Ascending aorta (tissue), 2 donors: Measurements from ENCODE around the gene CYP26A1. TPM values are rescaled to one million over a fixed set of nuclear protein-coding genes. Genes with fewer than 3 reads are reported as not detected.
A peak's percentile ranks its signal among the peaks of the same experiment; 100 is the strongest.

Source experiments
- DNase-seq, 2 donors: peaks; one replicate each; pipeline ENCODE4 v3.0.0-alpha.2; 2019; ENCODE audit warnings: low spot score in 2 of 2
- H3K27ac ChIP-seq, 2 donors: fragments of 200-600 bp; sonication (generic); one replicate each; pipeline ENCODE4 v1.5.1; 2016 to 2017; ENCODE audit warnings: mild to moderate bottlenecking in 1 of 2
- H3K27me3 ChIP-seq: fragments of 200-600 bp; sonication (generic); one replicate; pipeline ENCODE4 v1.5.1; 2017
- H3K36me3 ChIP-seq, 2 donors: fragments of 200-600 bp; sonication (generic); one replicate each; pipeline ENCODE4 v1.5.1; 2016
- H3K4me1 ChIP-seq, 2 donors: fragments of 200-600 bp; sonication (generic); one replicate each; pipeline ENCODE4 v1.5.1; 2016 to 2017; ENCODE audit warnings: mild to moderate bottlenecking in 1 of 2
- H3K4me3 ChIP-seq, 2 donors: fragments of 200-600 bp; sonication (generic); one replicate each; pipeline ENCODE4 v1.5.1; 2016 to 2017; ENCODE audit warnings: mild to moderate bottlenecking in 1 of 2
- H3K9me3 ChIP-seq, 2 donors: fragments of 200-600 bp; sonication (generic); one replicate each; pipeline ENCODE4 v1.5.1; 2016
- CTCF ChIP-seq, 3 experiments: fragments of 200-600 bp in 2 of 3; fragments of 450-650 bp in 1 of 3; sonication (generic) in 2 of 3; IDR thresholded peaks; one replicate each; pipeline ENCODE4 v1.5.1; 2016 to 2019; ENCODE audit warnings: antibody characterized with exemption in 3 of 3, mild to moderate bottlenecking in 1 of 3, moderate library complexity in 1 of 3
- intact Hi-C: fragments of 100-400 bp; cut with DNase I; formaldehyde crosslinking; loops from one replicate; pipeline ENCODE4 v1.15.1; 2023
- total RNA-seq: library from RNA; depleted of rRNA; stranded (reverse); fragments of >200 nt; gene quantifications from one replicate; pipeline ENCODE4 v1.1.0, GENCODE V29; 2016

The CYP26A1 gene
- total RNA-seq, 1 donor from 2014 or later = not detected

GRCh38 chr10:93062514-93063143, 11.1 kb upstream of the CYP26A1 start:
- Histone ChIP-seq H3K9me3 (no peaks in the 10 kb centered on the region), H3K4me3 (peak overlapping the region; percentile 40 to 59), H3K36me3 (no peaks in the 10 kb centered on the region), H3K27me3 (no peaks in the 10 kb centered on the region), H3K4me1 (peaks cover 13 to 16% of the 10 kb centered on the region in 2 donors), H3K27ac (no peak overlapping the region)
- intact Hi-C loops = loop anchor here (5.0 kb wide), 1 partner anchor 55 kb away; no protein-coding TSS in a partner anchor
- DNase-seq = no peak
- TF ChIP-seq CTCF (IDR thresholded peaks at IDR 0.05) = peak in 1 of 3 experiments; percentile 48

- H3K27ac ChIP-seq = no peak overlapping the region
- H3K9me3 ChIP-seq = no peaks in the 10 kb centered on the region
- H3K4me3 ChIP-seq = peak overlapping the region; percentile 40 to 59
- no peaks in the 10 kb centered on the region for H3K27me3 ChIP-seq
- no peak for DNase-seq
- intact Hi-C loops = loop anchor here (5.0 kb wide), 1 partner anchor 56 kb away; no protein-coding TSS in a partner anchor
- TF ChIP-seq CTCF (IDR thresholded peaks at IDR 0.05) = no peak
- no peaks in the 10 kb centered on the region for H3K36me3 ChIP-seq
- H3K4me1 ChIP-seq = peaks cover 13 to 22% of the 10 kb centered on the region in 2 donors
These were observed 10.3 kb upstream of the CYP26A1 start for GRCh38 chr10:93063144-93063976.

- TF ChIP-seq CTCF (IDR thresholded peaks at IDR 0.05) = no peak
- no peak for DNase-seq
- H3K36me3 ChIP-seq = no peaks in the 10 kb centered on the region
- H3K4me1 ChIP-seq = peaks cover 13 to 25% of the 10 kb centered on the region in 2 donors
- H3K27me3 ChIP-seq = no peaks in the 10 kb centered on the region
- H3K4me3 ChIP-seq = no peak overlapping the region
- intact Hi-C loops = loop anchor here (5.0 kb wide), 1 partner anchor 57 kb away; no protein-coding TSS in a partner anchor
- H3K27ac ChIP-seq = no peak overlapping the region
- no peaks in the 10 kb centered on the region for H3K9me3 ChIP-seq
These were observed 9.6 kb upstream of the CYP26A1 start for GRCh38 chr10:93063977-93064660.

DNA sequence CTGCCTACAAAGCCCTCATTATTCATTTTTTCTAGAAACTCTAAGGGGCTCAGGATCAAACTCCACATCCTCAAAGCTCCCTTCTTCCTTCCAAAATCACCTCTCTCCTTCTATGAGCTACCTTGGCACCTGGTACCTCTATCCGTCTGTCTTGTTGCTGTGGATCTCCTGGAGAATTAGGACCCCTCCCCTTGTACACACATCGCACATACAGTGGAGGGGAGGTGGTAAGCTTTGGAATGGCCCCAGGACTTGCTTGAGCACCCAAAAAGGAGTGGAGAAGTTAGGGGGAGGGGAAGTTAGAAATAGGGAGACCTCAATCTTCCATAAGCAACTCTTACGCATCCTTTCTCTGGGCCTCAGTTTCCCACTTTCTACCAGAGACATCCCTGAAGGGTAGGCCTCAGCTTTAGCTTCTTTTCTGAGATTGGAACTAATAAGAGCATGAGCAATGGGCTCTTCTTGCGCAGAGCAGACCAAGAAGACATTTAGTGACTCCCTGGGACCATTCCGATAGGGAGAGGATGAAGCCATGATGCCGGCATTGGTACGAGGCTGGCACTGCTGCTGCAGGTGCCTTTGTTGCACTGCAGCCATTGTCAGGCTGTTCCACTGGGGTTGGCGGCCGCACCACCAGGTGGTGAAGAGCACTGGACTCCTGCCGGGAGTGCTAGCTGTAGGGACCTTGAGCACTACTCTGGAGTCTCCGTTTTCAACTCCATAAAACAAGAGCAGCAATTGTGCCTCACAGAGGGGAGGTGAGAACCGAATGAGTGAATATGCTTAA, 8.6 kb upstream of the CYP26A1 start:
- no peak for TF ChIP-seq CTCF (IDR thresholded peaks at IDR 0.05)
- intact Hi-C loops = loop anchor here (5.0 kb wide), 1 partner anchor 58 kb away; no protein-coding TSS in a partner anchor
- DNase-seq = no peak
- H3K27ac ChIP-seq = no peak overlapping the region
- peaks cover 13 to 25% of the 10 kb centered on the region in 2 donors for H3K4me1 ChIP-seq
- H3K9me3 ChIP-seq = no peaks in the 10 kb centered on the region
- H3K4me3 ChIP-seq = no peak overlapping the region
- H3K27me3 ChIP-seq = no peaks in the 10 kb centered on the region
- H3K36me3 ChIP-seq = no peaks in the 10 kb centered on the region
